Measurements from ENCODE around the gene LRRC72.

DNA sequence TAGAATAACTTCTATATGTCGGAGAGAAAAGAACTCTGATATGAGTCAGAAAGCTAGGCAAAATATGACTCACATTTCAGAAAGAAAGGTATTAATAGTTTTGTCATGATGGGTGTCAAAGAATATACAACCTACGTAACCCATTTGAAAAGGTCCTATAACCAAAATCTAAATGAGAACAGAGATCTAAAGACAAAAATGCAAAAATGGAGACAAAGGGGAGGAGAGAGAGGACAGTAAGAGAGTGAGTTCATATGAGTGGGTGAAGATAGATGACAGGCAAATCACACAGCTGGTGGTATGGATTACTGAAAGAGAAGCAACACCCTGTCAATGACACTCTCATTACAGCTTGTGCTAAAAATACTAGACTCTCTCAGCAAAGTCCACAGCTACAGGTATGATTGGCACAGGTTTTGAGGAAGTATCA, 93.4 kb downstream of the LRRC72 start:
- TF ChIP-seq, protein P1, sequence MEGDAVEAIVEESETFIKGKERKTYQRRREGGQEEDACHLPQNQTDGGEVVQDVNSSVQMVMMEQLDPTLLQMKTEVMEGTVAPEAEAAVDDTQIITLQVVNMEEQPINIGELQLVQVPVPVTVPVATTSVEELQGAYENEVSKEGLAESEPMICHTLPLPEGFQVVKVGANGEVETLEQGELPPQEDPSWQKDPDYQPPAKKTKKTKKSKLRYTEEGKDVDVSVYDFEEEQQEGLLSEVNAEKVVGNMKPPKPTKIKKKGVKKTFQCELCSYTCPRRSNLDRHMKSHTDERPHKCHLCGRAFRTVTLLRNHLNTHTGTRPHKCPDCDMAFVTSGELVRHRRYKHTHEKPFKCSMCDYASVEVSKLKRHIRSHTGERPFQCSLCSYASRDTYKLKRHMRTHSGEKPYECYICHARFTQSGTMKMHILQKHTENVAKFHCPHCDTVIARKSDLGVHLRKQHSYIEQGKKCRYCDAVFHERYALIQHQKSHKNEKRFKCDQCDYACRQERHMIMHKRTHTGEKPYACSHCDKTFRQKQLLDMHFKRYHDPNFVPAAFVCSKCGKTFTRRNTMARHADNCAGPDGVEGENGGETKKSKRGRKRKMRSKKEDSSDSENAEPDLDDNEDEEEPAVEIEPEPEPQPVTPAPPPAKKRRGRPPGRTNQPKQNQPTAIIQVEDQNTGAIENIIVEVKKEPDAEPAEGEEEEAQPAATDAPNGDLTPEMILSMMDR (IDR thresholded peaks at IDR 0.05): no peak
- TF ChIP-seq POLR2AphosphoS5 (IDR thresholded peaks at IDR 0.05) (no peak), POLR2A (IDR thresholded peaks at IDR 0.05) (no peak)

Measured in transverse colon (tissue), 4 donors.